CD4-positive, alpha-beta T cell treated with Interleukin-21 for 1 hour (primary cell): ENCODE measurements around the gene UST.

Source experiments
- DNase-seq: peaks from one replicate; pipeline ENCODE4 v3.0.0-alpha.2; 2020

UST gene

DNA sequence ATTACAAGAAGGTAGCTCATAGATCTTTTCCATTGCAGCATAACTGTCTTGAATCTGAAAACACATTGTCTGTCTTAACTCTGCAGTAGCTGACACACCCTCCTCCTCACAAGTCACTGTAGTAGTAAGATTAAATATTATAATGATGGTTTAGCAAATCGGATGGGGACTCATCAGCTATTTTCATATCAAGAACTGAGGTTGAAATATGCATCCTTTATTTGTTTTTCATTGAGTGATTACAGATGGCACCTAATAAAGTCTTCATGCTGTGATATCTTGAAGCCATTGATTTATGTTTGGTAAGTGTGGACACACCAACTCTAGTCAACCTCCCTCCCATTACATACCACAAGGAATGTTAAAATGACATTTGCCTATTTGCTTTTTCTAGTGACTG, 303.3 kb downstream of the UST start:
- no peak for DNase-seq

DNA sequence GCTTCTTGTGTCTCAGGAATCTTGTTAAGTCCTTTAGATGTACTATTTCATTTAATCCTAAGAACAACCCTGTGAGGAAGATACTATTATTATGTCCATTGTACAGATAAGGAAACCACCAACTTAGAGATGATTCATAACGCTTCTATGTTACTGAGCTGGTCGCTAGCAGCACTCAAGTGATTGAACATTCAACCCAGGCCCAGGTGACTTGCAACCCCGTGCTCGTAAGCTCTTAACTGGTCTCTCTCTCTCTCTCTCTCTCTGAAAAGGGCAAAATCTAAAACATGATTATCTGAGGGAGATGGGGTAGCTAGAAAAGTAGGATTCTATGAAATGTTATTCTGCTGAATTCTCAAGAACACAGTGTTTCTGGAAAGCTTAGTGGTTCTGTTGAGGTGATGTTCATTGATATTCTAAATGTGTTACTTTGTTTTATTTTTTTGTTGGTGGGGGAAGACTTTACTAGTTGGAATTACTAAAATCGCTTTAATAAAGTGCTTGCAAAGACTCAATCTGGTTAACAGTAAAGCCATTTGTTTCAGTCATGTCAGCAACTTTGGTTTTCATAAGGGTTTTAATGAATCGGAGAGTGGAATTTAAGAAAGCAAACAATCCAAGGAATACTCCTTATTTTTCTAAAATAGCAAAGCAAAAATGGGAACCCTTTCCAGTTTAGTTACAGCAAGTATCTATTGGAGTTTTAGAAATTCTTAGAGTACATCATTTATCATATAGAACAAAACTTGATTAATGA, 305.7 kb downstream of the UST start:
- DNase-seq: no peak

DNA sequence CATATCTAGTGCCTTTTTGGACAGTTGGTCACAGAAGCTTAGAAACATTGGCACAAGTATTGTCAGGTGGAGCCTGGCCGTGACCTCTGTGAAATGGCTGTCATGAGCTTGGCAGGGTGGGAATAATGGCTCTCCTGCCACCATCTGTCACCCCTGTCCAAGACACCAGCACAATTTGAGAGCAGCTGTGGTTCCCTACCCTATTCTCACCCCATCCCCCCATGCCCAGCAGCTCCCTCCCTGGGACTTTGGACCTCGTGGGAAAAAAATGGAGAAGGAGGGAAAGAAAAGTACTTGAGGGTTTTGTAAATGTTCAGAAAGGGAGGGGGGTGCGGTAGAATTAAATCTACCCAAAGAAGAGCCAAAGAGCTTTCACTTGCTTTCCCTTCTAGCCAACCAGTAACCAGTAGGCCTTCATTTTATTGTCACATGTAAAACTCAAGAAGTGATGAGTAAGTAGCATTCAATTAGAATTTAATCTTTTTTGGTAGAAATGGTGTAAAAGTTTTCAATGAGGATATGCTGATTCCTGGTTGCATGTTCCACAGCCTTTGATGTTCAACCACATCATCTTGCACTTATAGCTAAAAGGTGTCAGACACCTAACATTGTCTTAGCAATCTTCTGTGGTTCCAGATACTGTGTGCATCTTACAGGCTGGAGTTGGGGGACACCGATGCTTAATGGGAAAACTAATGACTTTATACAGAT, 307.2 kb downstream of the UST start:
- no peak for DNase-seq

DNA sequence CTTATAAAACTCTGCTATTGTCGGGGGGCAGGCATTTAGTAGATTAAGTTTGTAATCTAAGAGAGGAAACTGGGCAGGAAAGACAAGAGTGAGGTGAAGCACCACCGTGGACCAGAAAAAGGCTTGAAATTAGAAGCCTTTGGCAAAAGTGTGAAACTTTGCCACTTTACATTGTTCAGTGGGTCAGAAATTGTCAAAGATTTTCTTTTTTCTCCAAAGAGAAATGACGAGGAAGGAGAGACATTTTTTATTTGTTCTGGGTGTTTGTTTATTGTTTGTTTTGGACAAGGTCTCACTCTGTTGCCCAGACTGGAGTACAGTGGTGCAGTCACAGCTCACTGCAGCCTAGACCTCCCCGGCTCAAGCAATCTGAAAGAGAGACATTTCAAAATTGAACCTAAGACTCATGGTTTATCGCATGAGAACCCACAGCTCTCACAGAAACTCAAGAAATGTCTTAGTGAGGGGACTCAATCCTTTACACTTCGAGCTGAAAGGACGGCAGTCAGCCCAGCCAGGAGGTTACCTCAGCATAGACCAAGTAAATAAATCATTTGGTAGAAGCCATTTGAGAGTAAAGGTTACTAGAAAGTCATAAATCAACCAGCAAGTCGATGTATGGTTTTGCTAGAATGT, 307.8 kb downstream of the UST start:
- no peak for DNase-seq

DNA sequence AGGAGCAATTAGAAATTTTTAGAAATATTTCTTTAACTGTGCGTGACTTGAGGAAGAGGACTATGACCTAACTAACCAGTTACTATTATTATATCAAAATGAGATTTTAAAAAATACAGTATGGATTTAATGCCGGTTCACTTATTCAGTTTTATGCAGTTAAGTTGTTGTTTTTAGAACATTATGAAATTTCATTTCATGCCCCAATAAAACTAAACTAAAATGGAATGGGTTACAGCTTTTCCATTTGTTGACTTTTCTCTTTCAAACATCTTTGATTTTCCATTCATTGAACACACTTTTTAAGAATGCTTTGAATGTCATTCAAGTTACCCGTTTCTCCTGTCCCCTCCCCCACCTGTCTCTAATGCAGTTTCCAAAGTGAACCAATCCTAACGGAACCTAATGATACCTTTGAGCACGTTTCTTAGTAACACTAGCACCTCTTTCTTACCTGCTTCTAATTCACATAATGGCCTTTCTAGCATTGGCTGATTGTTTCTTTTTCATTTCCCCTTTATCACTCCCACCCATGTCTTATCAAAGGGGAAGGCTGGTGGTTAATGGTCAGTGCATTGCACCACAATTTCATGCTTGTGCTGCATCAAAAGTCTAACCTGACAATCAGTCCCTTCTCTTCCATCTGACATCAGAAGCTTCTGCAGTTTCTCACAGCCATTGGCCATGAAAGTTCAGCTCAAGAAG, 308.5 kb downstream of the UST start:
- no peak for DNase-seq

DNA sequence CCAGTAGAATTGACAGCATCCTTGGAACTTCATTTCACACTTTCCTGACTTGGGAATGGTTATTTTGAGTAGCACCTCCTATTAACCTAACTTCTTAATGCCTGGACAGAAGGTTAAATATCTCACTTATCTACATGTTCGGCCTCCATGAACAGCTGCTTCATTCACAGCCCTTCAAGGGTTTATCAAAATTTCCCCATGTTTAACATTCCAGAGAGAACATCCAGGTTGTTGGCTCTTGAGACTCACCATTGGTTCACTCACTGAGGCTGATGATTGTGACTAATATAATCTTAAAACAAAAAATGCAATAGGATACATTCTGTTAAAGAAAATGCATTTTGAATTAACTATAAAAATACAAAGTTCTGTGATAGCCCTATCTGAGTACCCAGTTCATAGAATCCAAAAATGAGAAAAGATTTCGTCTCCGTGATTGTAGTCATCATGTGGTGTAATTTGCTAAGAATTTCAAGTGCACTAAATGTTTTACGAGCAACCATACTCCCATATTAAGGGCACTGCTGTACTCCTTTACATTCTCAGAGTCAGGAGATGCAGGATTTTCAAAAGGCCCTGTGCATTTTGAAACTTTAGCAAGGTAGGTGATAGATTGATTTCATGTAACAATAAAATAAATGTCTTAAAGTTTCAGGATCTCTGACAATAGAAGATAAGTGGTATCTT, 310.1 kb downstream of the UST start:
- DNase-seq: no peak

DNA sequence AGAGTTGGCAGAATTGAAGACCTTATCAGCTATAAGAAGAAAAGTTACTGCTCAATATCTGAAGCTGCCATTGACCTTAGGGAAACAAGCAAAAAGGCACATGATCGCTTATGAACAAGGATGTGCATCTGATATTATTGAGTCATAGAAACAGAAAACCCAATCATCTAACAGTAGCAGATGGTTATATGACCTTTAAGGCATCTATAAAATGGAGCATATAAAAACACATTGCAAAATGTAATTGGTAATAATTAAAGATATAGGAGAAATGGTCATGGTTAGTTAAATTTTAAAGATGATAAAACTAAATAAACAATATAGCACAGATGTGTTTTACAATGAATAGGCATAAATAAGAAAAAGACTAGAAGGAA, 310.6 kb downstream of the UST start:
- no peak for DNase-seq

DNA sequence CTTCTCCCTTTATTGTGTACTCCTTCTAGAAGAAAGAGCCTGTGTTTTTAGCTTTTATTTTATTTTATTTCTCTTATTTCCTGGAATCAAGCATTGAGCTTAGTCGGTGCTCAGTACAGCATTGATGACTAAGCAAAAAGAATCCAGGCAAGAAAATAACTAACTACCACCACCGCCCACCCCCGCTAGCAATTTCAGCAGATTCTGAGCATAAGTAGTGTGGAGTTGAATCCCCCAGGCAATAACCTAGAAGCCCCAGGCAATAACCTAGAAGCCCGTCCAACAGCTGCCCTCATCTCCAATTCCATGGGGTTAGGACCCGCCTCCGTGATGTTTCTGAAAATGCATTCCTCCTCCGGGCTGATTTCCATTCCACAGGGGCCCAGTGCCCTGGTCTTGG, 312.7 kb downstream of the UST start:
- DNase-seq: no peak

DNA sequence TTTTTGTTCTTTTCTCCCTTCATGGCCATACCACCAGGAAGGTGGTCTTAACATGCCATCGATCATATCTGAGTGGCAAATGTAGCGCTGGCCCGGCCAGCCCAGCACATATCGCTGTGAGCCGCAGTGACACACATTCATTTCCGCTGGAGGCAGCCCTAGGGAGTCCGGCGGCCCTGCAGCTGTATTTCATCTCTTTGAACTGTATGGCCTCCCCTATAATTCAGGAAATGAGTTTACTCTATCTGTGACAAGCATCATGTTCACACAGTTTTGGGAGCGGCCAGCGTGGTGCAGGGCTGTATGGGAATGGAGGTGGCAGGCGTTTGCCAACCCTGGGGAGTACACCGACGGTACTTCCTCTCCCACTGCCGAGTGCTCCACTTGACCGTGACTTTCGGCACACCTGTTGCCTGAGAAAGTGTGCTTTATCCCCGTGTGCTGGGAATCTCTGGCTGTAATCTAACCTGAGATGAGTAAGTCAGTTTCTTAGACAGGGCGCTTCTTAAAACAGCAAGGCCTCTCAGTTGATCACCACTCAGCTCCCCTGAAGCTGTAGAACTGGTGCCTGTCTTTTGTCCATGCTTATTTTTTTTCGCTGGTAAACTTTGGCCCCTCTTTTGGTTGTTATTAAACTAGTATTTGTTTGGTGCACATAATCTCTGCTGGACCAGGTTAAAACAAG, 313.6 kb downstream of the UST start:
- peak; percentile 68 for DNase-seq

DNA sequence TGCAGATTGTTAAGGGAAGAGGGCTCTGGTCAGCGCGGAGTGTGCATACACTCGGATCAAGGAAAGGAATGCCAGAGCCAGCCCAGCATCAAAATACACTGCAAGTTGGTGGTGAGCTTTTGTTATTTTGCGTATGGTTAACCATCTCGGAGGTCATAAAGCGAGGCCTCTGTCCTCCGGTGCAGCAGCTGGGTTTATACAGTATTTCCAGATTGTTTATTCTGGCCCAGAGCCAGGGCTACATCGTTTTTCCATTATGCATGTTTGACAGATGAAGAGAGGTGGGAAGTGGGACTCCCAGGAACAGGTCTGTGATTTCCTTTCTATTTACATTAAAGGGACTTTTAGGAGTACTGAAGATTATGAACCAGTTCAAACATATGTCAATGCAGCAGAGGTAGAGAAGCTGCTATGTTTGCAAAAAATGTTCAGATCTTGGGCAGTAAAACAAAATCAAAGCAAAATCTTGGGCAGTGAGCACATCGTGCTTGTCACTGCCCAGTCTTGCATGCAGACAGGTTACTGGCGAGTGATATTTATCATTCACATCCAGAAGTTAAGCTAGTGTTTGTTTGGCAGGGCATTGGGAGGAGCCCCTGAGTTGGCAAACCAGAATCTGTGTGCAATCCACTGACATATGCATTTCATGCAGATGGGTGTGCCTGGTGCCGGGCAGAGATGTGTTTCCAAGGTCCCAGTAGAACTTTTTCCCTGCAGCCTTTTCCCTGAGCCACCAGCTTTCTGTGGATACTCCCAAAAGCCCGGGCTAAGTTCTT, 314.3 kb downstream of the UST start:
- no peak for DNase-seq

DNA sequence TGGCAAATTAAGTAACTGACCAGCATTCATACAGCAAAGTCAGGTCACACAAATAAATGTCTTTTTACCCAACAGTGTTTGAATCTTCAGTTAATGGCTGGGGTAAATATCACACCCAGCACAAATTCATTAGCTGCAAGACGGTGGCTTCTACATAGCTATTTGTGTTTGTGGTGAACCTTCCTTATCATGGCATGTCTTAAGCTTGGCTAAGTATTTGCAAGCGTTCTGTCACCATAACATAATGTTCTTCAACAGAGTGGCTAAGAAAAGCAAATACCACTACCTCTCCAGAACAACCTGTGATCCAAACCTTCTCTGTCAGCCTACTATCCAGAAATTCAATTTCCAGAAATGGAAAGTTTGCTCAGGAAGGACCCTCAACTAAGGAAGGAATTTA, 315.1 kb downstream of the UST start:
- DNase-seq: no peak

DNA sequence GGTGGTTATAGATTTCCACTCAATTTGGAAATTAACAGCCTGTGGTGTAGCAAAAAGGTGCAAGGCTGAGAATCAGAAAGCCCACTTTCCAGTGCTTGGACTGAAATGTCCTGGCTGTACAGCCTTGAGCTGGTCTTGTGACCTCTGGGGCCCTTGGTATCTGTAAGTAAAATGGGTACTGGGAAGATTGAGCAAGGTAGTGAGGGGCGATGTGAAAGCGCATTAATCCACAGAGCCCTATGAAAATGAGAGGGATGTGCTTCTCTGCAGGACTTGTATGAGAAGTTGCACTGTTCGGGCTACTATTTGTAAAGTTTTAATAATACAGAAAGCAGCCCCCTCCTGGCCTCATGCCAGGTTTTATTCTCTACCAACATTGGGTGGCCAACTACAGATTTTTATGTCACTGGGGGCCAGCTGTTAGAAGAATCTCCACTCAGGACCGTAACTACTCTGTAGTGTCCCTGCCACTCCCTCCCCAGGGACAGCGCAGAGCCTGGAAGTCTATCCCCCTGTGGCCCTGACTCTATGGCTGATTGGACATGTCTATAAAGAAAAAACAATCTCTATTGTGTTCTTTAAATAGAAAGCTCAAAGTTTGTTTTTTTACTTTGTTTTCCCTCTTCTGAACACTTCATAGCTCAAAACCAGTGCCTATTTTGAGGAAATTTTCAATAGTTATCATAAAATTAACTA, 316.0 kb downstream of the UST start:
- DNase-seq: no peak

DNA sequence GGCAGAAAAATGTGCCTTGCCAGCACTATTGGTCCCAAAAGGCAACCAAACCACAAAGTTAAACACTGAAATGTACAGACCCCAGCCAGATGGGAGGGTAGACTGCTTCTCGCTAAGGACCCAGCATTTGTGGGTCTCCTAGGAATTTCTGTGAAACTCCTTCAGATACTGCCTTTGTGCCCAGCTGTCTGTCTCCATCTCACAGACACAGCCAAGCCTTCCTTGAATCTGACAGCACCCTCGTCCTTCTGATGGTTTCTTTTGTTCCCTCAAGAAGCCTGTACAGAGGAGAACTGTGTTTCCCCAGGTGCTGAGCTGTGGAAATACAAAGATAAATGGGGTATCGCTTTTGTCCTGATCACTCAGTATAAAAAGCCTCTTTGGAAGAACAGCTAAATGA, 316.6 kb downstream of the UST start:
- DNase-seq: no peak

DNA sequence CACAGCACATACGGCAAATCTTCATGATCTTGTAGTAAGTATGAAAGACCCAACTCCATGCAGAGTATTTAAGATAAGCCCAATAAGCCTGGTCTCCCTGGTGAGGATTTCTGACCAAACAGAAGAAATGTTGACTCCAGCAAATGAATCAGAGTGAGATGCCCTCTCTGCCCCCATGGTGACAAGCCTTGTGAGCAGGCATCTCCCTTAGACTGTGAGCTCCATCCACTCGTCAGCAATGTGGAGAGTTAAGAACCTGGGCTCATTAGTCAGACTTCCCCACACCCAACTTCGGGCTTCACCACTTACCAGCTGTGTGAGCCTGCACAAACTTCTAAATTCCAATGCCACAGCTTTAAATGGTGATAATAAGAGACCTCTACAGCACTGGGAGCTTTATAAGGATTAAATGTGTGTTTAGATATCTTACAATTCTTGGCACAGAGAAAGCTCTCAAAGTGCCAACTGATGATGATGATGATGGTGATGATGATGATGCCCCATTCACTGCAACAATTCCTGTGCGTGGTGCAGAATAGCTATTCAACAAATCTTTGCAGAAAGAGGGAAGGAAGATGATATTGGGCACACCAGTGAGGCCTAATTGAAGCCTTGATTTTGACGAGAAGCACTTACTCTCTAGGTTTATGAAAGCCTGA, 317.3 kb downstream of the UST start:
- no peak for DNase-seq

DNA sequence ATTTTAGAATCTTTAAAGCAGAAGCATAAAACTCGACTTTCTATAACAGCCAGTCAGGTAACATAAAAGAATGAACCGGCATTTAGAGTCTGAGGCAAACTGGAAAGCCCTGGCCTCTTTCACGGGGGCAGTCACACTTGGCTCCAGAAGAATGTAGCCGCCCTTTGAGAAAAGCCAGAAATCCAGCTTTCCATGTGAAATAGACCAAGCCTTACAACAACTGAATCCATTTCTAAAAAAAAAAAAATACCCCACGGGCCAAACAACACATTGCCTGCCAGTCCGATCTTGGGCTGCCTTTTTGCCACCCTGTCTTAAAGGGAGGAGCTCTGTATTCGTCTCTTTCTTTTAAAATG, 317.8 kb downstream of the UST start:
- DNase-seq: no peak

DNA sequence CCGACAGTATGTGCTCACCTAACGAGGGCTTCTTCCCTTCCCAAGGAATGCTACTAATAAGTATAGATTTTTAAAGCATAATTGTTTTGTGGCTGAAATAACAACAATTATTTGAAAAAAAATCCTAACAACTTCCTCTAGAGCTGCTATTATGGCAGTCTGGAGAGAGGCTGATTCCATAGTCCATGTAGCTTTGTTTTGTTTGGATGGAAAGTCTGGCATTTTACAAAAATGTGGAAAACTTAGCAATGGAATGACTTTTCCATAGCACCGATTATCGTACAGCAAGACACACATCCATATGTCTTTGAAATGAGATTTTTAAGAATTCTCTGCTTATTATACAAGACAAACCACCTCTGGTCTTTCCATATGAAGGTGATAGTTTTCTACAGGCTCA, 318.3 kb downstream of the UST start:
- DNase-seq: no peak

DNA sequence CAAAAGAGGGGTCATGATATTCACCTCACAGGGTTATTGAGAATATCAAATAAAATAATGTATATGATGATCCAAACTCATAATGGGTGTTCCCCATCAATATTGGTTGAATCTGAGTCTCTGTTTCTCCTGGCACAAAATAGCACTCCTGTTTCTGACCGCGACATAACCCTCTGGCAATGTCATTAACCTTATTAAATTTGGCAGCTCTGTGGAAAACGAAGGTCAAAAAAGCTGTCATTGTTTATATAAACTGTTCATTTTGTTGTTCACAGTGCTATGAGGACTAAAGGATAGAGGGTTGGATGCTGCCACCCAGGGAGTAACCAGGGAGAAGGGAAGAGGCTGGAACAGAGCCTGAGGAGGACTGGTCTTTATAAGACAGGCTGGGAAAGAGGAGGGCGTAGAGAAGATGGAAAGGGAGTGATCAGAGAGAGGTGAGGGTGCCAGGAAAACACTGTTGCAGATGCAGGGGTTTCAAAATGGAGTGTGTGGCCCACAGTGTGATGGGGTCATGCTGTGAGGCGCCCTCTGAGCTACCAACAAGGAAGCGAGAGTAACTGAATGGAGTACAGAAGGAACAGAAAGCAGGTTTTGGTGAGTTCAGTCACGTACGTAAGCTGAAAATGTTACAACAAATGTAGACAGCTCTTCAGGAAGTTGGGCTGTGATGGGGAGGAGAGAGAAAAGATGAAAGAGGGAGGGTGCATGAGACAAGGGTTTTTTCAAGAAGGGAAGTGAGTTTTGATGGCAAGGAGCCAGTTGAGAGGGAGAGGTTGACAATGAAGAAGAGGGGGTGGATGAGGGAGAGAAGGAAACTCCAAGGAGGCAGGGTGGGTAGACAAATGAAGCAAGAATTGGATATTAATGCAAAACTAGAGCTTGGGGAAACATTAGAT, 319.1 kb downstream of the UST start:
- DNase-seq: peak; percentile 79

DNA sequence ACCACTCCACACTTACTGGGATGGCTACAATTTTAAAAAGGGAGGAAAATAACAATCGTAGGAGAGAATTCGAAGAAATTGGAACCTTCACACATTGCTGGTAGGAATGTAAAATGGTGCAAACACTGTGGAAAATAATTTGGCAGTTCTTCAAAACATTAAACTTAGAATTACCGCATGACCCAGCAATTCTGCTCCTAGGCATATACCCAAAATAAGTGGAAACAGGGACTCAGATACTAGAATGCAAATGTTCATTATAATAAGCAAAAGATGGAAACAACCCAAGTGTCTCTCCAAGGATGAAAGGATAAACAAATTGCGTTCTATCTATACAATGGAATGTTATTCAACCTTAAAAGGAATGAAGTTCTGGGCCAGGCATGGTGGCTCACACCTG, 325.2 kb downstream of the UST start:
- DNase-seq: no peak

DNA sequence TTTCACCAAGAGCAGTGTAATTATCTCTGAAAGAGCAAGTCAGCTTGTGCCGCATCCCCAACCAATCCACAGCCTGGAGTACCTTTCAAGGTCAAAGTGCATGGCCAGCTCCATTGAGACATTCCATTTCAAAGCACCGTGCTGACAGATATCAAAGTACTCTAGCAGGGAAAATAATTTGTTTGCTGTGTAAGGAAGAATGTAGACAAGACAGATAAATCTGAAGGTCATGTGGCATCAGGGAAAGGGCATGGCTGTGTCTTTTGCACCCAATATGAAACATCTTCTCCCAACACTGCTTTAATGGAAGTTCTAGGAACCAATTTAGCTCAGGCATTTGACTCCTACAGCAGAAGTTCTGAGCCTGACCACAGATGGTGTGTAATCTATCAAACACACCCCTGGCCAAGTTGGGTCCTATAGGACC, 328.0 kb downstream of the UST start:
- DNase-seq: no peak
